OCI-LY1 (cell line): Measurements from ENCODE around the gene MAJIN.

Source experiments
- H2AFZ ChIP-seq: fragments of 200-600 bp; sonication (generic), shearing (Covaris generic); 2 replicates; pipeline ENCODE4 v1.6.0; 2014; ENCODE audit warnings: antibody characterized with exemption, mild to moderate bottlenecking, low read length
- H3F3A ChIP-seq: fragments of 200-600 bp; sonication (generic), shearing (Covaris generic); 2 replicates; pipeline ENCODE4 v1.6.0; 2014; ENCODE audit warnings: mild to moderate bottlenecking, antibody characterized with exemption, low read length, moderate library complexity; ENCODE audit not compliant: insufficient read depth
- H3K27ac ChIP-seq: fragments of 200-600 bp; sonication (generic); 2 replicates; pipeline ENCODE4 v1.5.1; 2014; ENCODE audit warnings: low read length, mixed run types, mild to moderate bottlenecking, low read depth; ENCODE audit not compliant: poor library complexity, severe bottlenecking
- H3K27me3 ChIP-seq: fragments of 200-600 bp; sonication (generic); 2 replicates; pipeline ENCODE4 v1.6.0; 2014; ENCODE audit warnings: antibody characterized with exemption, mild to moderate bottlenecking, low read length, moderate library complexity; ENCODE audit not compliant: insufficient read depth
- H3K36me3 ChIP-seq: fragments of 200-600 bp; sonication (generic); 2 replicates; pipeline ENCODE4 v1.6.1; 2014; ENCODE audit warnings: mild to moderate bottlenecking, antibody characterized with exemption, low read length, moderate library complexity, mixed read lengths; ENCODE audit not compliant: insufficient read depth
- H3K4me1 ChIP-seq: fragments of 200-600 bp; sonication (generic); 2 replicates; pipeline ENCODE4 v1.5.1; 2014; ENCODE audit warnings: mild to moderate bottlenecking, low read length, moderate library complexity; ENCODE audit not compliant: insufficient read depth, severe bottlenecking
- H3K4me2 ChIP-seq: fragments of 200-600 bp; sonication (generic), shearing (Covaris generic); 2 replicates; pipeline ENCODE4 v1.6.1; 2014; ENCODE audit warnings: low read length
- H3K4me3 ChIP-seq: fragments of 200-600 bp; sonication (generic); 2 replicates; pipeline ENCODE4 v1.5.1; 2014; ENCODE audit warnings: low read length, low read depth, mild to moderate bottlenecking, mixed read lengths; ENCODE audit not compliant: poor library complexity, severe bottlenecking
- H3K79me2 ChIP-seq: fragments of 200-600 bp; shearing (Covaris generic); 2 replicates; pipeline ENCODE4 v1.6.1; 2016; ENCODE audit warnings: mixed run types, low read length, mixed read lengths; ENCODE audit not compliant: insufficient read depth
- H3K9ac ChIP-seq: fragments of 200-600 bp; sonication (generic), shearing (Covaris generic); 2 replicates; pipeline ENCODE4 v1.6.1; 2014; ENCODE audit warnings: mild to moderate bottlenecking, low read length, mixed read lengths
- H3K9me2 ChIP-seq: fragments of 200-600 bp; sonication (generic), shearing (Covaris generic); 2 replicates; pipeline ENCODE4 v1.6.1; 2014; ENCODE audit warnings: low read depth, mild to moderate bottlenecking, low read length, mixed read lengths
- H3K9me3 ChIP-seq: fragments of 200-600 bp; shearing (Covaris generic); 2 replicates; pipeline ENCODE4 v1.6.1; 2014; ENCODE audit warnings: low read length, mixed read lengths
- H4K20me1 ChIP-seq: fragments of 200-600 bp; sonication (generic), shearing (Covaris generic); 2 replicates; pipeline ENCODE4 v1.6.0; 2016; ENCODE audit warnings: mild to moderate bottlenecking, low read length; ENCODE audit not compliant: insufficient read depth
- EZH2 ChIP-seq: fragments of 200-600 bp; sonication (generic), shearing (Covaris generic); IDR thresholded peaks from 2 replicates; pipeline ENCODE4 v1.8.0; 2017; ENCODE audit warnings: borderline replicate concordance, mixed run types, mild to moderate bottlenecking, antibody characterized with exemption, low read length, moderate library complexity, mixed read lengths
- TF ChIP-seq, protein P1 (sequence below): fragments of 200-600 bp; sonication (generic), shearing (Covaris generic); IDR thresholded peaks from 2 replicates; pipeline ENCODE4 v1.5.1; 2017; ENCODE audit warnings: mild to moderate bottlenecking, antibody characterized with exemption, low read length, moderate library complexity, mixed read lengths

The MAJIN gene

DNA sequence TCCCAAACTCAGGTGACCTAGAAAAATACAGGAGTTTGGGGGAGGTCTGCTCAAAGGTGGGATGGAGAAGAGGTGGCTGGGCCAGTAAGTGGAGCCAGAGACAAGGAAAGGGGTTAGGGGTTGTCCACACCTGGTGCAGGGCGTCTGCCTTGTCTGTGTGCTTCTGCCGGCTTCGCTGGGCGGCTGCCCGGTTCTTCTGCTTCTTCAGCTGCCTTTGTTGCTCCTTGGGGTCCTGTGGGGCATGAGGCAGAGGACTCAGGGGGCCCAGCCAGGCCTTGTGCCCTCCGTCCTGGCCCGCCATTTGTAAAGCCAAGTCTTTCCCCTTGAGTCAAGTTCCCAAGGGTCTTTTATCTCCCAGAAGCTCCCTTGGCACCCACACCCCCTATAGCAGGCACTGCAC lies 22.4 kb upstream of the MAJIN start:
- H3K9me2 ChIP-seq = no peaks in the 10 kb centered on the region
- no peaks in the 10 kb centered on the region for H3K36me3 ChIP-seq
- no peak overlapping the region for H3K4me3 ChIP-seq
- no peak overlapping the region for H3K9ac ChIP-seq
- H3K9me3 ChIP-seq = no peaks in the 10 kb centered on the region
- peaks cover 16% of the 10 kb centered on the region for H3K4me1 ChIP-seq
- no peaks in the 10 kb centered on the region for H4K20me1 ChIP-seq
- TF ChIP-seq, protein P1, sequence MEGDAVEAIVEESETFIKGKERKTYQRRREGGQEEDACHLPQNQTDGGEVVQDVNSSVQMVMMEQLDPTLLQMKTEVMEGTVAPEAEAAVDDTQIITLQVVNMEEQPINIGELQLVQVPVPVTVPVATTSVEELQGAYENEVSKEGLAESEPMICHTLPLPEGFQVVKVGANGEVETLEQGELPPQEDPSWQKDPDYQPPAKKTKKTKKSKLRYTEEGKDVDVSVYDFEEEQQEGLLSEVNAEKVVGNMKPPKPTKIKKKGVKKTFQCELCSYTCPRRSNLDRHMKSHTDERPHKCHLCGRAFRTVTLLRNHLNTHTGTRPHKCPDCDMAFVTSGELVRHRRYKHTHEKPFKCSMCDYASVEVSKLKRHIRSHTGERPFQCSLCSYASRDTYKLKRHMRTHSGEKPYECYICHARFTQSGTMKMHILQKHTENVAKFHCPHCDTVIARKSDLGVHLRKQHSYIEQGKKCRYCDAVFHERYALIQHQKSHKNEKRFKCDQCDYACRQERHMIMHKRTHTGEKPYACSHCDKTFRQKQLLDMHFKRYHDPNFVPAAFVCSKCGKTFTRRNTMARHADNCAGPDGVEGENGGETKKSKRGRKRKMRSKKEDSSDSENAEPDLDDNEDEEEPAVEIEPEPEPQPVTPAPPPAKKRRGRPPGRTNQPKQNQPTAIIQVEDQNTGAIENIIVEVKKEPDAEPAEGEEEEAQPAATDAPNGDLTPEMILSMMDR = no peak
- no peak for TF ChIP-seq EZH2
- H3K27ac ChIP-seq = no peak overlapping the region
- H2AFZ ChIP-seq = no peak overlapping the region
- no peaks in the 10 kb centered on the region for H3K79me2 ChIP-seq
- H3K4me2 ChIP-seq = no peak overlapping the region
- no peaks in the 10 kb centered on the region for H3K27me3 ChIP-seq
- H3F3A ChIP-seq = no peaks in the 10 kb centered on the region

DNA sequence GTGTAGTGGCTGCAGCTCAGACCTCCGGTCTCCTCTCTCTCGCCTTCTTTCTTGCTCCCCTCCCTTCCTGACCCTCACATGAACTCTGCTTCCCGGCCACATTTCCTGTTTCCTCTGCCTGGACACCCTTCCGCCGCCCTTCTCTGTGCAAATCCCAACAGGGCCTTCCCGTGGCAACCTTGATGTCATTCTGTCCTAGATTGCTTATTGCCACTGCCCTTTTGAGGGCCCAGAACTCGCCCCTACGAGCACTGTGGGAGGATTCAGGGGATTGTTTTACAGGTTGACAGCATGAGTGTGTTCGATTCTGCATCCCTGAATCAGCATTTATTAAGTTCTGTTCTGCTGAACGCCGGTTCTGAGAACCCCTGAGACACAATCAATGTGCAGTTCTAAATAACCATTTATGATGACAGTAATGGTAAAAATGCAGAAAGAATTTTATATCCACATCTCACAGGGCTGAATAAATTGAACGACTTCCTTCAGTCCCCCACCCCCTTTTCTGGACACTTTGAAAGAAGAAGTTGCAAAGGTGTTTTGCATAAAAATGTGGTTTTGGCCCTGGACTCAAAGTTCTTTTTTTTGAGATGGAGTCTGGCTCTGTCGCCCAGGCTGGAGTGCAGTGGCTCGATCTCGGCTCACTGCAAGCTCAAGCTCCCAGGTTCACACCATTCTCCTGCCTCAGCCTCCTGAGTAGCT lies 18.5 kb upstream of the MAJIN start:
- no peaks in the 10 kb centered on the region for H3F3A ChIP-seq
- H3K79me2 ChIP-seq = no peaks in the 10 kb centered on the region
- no peak overlapping the region for H2AFZ ChIP-seq
- H4K20me1 ChIP-seq = no peaks in the 10 kb centered on the region
- peak overlapping the region; percentile 43; the same call in 1 of the 2 replicates for H3K9ac ChIP-seq
- no peaks in the 10 kb centered on the region for H3K9me3 ChIP-seq
- H3K36me3 ChIP-seq = no peaks in the 10 kb centered on the region
- TF ChIP-seq, protein P1 = no peak
- no peak for TF ChIP-seq EZH2
- H3K4me3 ChIP-seq = peak overlapping the region; percentile 30
- H3K4me2 ChIP-seq = peak overlapping the region; percentile 59
- no peaks in the 10 kb centered on the region for H3K27me3 ChIP-seq
- peak overlapping the region; percentile 69 for H3K27ac ChIP-seq
- H3K9me2 ChIP-seq = no peaks in the 10 kb centered on the region
- H3K4me1 ChIP-seq = peaks cover 33% of the 10 kb centered on the region

DNA sequence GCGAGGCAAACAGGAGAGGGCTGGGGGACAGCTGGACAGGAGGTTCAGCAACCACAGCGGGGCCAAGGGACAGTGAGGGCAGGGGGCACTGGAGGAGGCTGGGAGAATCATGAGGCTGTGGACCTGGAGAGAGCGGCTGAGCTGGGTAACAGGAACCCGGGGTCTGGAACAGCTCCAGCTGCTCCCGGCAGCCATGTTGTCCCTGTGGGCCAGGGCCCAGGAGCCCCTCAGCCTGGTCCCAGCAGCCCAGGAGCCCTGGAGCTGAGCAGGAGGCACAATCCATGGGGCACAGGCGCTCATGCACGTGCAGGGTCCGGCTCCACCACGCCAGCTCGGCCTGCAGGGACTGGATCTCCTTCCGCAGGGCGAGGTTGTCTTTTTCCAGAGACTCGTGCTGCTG lies 17.5 kb upstream of the MAJIN start:
- Histone ChIP-seq H3K27me3 (no peaks in the 10 kb centered on the region), H2AFZ (no peak overlapping the region), H3K9ac (no peak overlapping the region)

More for the DNA sequence above, 17.5 kb upstream of the MAJIN start:
- Histone ChIP-seq H4K20me1 (no peaks in the 10 kb centered on the region), H3K9me3 (no peaks in the 10 kb centered on the region), H3K4me3 (no peak overlapping the region), H3K27ac (peak overlapping the region; percentile 69), H3K79me2 (no peaks in the 10 kb centered on the region), H3F3A (no peaks in the 10 kb centered on the region), H3K9me2 (no peaks in the 10 kb centered on the region), H3K36me3 (no peaks in the 10 kb centered on the region), H3K4me2 (no peak overlapping the region; the same call in 1 of the 2 replicates), H3K4me1 (peaks cover 33% of the 10 kb centered on the region)
- no peak for TF ChIP-seq EZH2
- TF ChIP-seq, protein P1 = no peak
